ENCODE measurements around the gene TM4SF18. TPM values are rescaled to one million over a fixed set of nuclear protein-coding genes. Genes with fewer than 3 reads are reported as not detected.

Gene TM4SF18
- total RNA-seq, 2 donors from 2014 or later = not detected

- no peak overlapping the region for H3K4me3 Mint-ChIP-seq
- H3K27me3 Mint-ChIP-seq = peaks cover 8 to 17% of the 10 kb centered on the region in 2 donors
- no peaks in the 10 kb centered on the region for H3K4me1 Mint-ChIP-seq (ENCODE audit: low read depth in 2 of 2)
- DNase-seq (ENCODE audit: low spot score) (no peak), ATAC-seq (no peak)
- H3K36me3 Mint-ChIP-seq = no peaks in the 10 kb centered on the region
- no peaks in the 10 kb centered on the region for H3K9me3 Mint-ChIP-seq
- H3K27ac Mint-ChIP-seq = no peak overlapping the region
Measured at GRCh38 chr3:149327156-149327555, 6.3 kb downstream of the TM4SF18 start.

GRCh38 chr3:149325581-149325980, 7.9 kb downstream of the TM4SF18 start:
- Mint-ChIP-seq H3K27ac (no peak overlapping the region), H3K27me3 (peaks cover 6 to 17% of the 10 kb centered on the region in 2 donors), H3K4me1 (ENCODE audit: low read depth in 2 of 2) (no peaks in the 10 kb centered on the region), H3K36me3 (no peaks in the 10 kb centered on the region), H3K4me3 (no peak overlapping the region), H3K9me3 (no peaks in the 10 kb centered on the region)
- DNase-seq (ENCODE audit: low spot score) (no peak), ATAC-seq (no peak)

GRCh38 chr3:149324332-149324731, 9.1 kb downstream of the TM4SF18 start:
- H3K4me1 Mint-ChIP-seq (ENCODE audit: low read depth in 2 of 2) = no peaks in the 10 kb centered on the region
- H3K27ac Mint-ChIP-seq = no peak overlapping the region
- H3K27me3 Mint-ChIP-seq = peaks cover 4 to 14% of the 10 kb centered on the region in 2 donors
- DNase-seq (ENCODE audit: low spot score) (no peak), ATAC-seq (no peak)
- H3K4me3 Mint-ChIP-seq = no peak overlapping the region
- no peaks in the 10 kb centered on the region for H3K36me3 Mint-ChIP-seq
- no peaks in the 10 kb centered on the region for H3K9me3 Mint-ChIP-seq

GRCh38 chr3:149321640-149322039, 11.8 kb downstream of the TM4SF18 start:
- no peaks in the 10 kb centered on the region for H3K4me1 Mint-ChIP-seq (ENCODE audit: low read depth in 2 of 2)

GRCh38 chr3:149321136-149321535, 12.3 kb downstream of the TM4SF18 start:
- ATAC-seq = no peak
- Mint-ChIP-seq H3K4me3 (no peak overlapping the region), H3K9me3 (no peaks in the 10 kb centered on the region), H3K36me3 (no peaks in the 10 kb centered on the region), H3K27ac (no peak overlapping the region), H3K27me3 (peaks cover 0 to 19% of the 10 kb centered on the region in 2 donors), H3K4me1 (ENCODE audit: low read depth in 2 of 2) (no peaks in the 10 kb centered on the region)
- no peak for DNase-seq (ENCODE audit: low spot score)

More at GRCh38 chr3:149321640-149322039, 11.8 kb downstream of the TM4SF18 start:
- peaks cover 0 to 14% of the 10 kb centered on the region in 2 donors for H3K27me3 Mint-ChIP-seq
- ATAC-seq = no peak
- no peaks in the 10 kb centered on the region for H3K36me3 Mint-ChIP-seq
- no peak overlapping the region for H3K4me3 Mint-ChIP-seq
- H3K9me3 Mint-ChIP-seq = no peaks in the 10 kb centered on the region
- no peak for DNase-seq (ENCODE audit: low spot score)
- H3K27ac Mint-ChIP-seq = no peak overlapping the region

GRCh38 chr3:149319750-149320149, 13.7 kb downstream of the TM4SF18 start:
- Mint-ChIP-seq H3K4me3 (no peak overlapping the region), H3K4me1 (ENCODE audit: low read depth in 2 of 2) (no peaks in the 10 kb centered on the region), H3K27ac (no peak overlapping the region), H3K27me3 (peaks cover 3 to 19% of the 10 kb centered on the region in 2 donors), H3K36me3 (no peaks in the 10 kb centered on the region), H3K9me3 (no peaks in the 10 kb centered on the region)
- DNase-seq (ENCODE audit: low spot score) (no peak), ATAC-seq (no peak)

- ATAC-seq (no peak), DNase-seq (ENCODE audit: low spot score) (no peak)
- Mint-ChIP-seq H3K36me3 (no peaks in the 10 kb centered on the region), H3K4me3 (no peak overlapping the region), H3K9me3 (no peaks in the 10 kb centered on the region), H3K27me3 (peaks cover 11 to 24% of the 10 kb centered on the region in 2 donors), H3K27ac (no peak overlapping the region), H3K4me1 (ENCODE audit: low read depth in 2 of 2) (no peaks in the 10 kb centered on the region)
Measured at GRCh38 chr3:149317072-149317471, 16.4 kb downstream of the TM4SF18 start.

- Mint-ChIP-seq H3K27ac (no peak overlapping the region), H3K4me3 (no peak overlapping the region), H3K36me3 (no peaks in the 10 kb centered on the region), H3K4me1 (ENCODE audit: low read depth in 2 of 2) (no peaks in the 10 kb centered on the region), H3K27me3 (peaks cover 14 to 31% of the 10 kb centered on the region in 2 donors), H3K9me3 (no peaks in the 10 kb centered on the region)
- ATAC-seq (no peak), DNase-seq (ENCODE audit: low spot score) (no peak)
Measured at GRCh38 chr3:149316437-149316836, 17.0 kb downstream of the TM4SF18 start.

- no peak for DNase-seq (ENCODE audit: low spot score)
- Mint-ChIP-seq H3K4me1 (ENCODE audit: low read depth in 2 of 2) (no peaks in the 10 kb centered on the region), H3K27ac (no peak overlapping the region), H3K36me3 (no peaks in the 10 kb centered on the region), H3K27me3 (peaks cover 17 to 34% of the 10 kb centered on the region in 2 donors), H3K4me3 (no peak overlapping the region), H3K9me3 (no peaks in the 10 kb centered on the region)
- no peak for ATAC-seq
Measured at GRCh38 chr3:149315694-149316093, 17.7 kb downstream of the TM4SF18 start.

- no peaks in the 10 kb centered on the region for H3K4me1 Mint-ChIP-seq (ENCODE audit: low read depth in 2 of 2)
- H3K27ac Mint-ChIP-seq = no peak overlapping the region
- no peak overlapping the region for H3K4me3 Mint-ChIP-seq
- H3K36me3 Mint-ChIP-seq = no peaks in the 10 kb centered on the region
- DNase-seq (ENCODE audit: low spot score) (no peak), ATAC-seq (no peak)
- peaks cover 17 to 34% of the 10 kb centered on the region in 2 donors for H3K27me3 Mint-ChIP-seq
- no peaks in the 10 kb centered on the region for H3K9me3 Mint-ChIP-seq
Measured at GRCh38 chr3:149314807-149315578, 18.4 kb downstream of the TM4SF18 start.

GRCh38 chr3:149313542-149313941, 19.9 kb downstream of the TM4SF18 start:
- ATAC-seq (no peak), DNase-seq (ENCODE audit: low spot score) (no peak)
- no peaks in the 10 kb centered on the region for H3K4me1 Mint-ChIP-seq (ENCODE audit: low read depth in 2 of 2)
- H3K4me3 Mint-ChIP-seq = no peak overlapping the region
- no peak overlapping the region for H3K27ac Mint-ChIP-seq
- H3K36me3 Mint-ChIP-seq = no peaks in the 10 kb centered on the region
- no peaks in the 10 kb centered on the region for H3K9me3 Mint-ChIP-seq
- peaks cover 17 to 34% of the 10 kb centered on the region in 2 donors for H3K27me3 Mint-ChIP-seq

- Mint-ChIP-seq H3K27ac (no peak overlapping the region), H3K4me3 (no peak overlapping the region), H3K27me3 (peaks cover 17 to 24% of the 10 kb centered on the region in 2 donors), H3K36me3 (no peaks in the 10 kb centered on the region), H3K4me1 (ENCODE audit: low read depth in 2 of 2) (no peaks in the 10 kb centered on the region), H3K9me3 (no peaks in the 10 kb centered on the region)
- DNase-seq (ENCODE audit: low spot score) (no peak), ATAC-seq (no peak)
Measured at GRCh38 chr3:149310796-149311534, 22.5 kb downstream of the TM4SF18 start.

- peaks cover 4% of the 10 kb centered on the region for H3K36me3 Mint-ChIP-seq
- H3K9me3 Mint-ChIP-seq = no peaks in the 10 kb centered on the region
- H3K4me3 Mint-ChIP-seq = no peak overlapping the region
- no peak overlapping the region for H3K27ac Mint-ChIP-seq
- DNase-seq (ENCODE audit: low spot score) (no peak), ATAC-seq (no peak)
- H3K27me3 Mint-ChIP-seq = peaks cover 12 to 45% of the 10 kb centered on the region in 2 donors
- H3K4me1 Mint-ChIP-seq (ENCODE audit: low read depth in 2 of 2) = peaks cover 0 to 5% of the 10 kb centered on the region in 2 donors
Measured at GRCh38 chr3:149307435-149307783, 26.0 kb downstream of the TM4SF18 start.

- Mint-ChIP-seq H3K4me3 (no peak overlapping the region), H3K36me3 (peaks cover 4% of the 10 kb centered on the region), H3K27me3 (peaks cover 10 to 45% of the 10 kb centered on the region in 2 donors), H3K9me3 (no peaks in the 10 kb centered on the region), H3K4me1 (ENCODE audit: low read depth in 2 of 2) (peaks cover 0 to 5% of the 10 kb centered on the region in 2 donors), H3K27ac (no peak overlapping the region)
- ATAC-seq (no peak), DNase-seq (ENCODE audit: low spot score) (no peak)
Measured at GRCh38 chr3:149306751-149307434, 26.5 kb downstream of the TM4SF18 start.

Measured in natural killer cell treated with Interleukin-12 subunit alpha and Interleukin-12 subunit beta and Interleukin-15 and Interleukin-18, amount 100 ng/mL, for 72 hours (primary cell).